ENCODE results near the gene CRACDL.

CRACDL gene

DNA sequence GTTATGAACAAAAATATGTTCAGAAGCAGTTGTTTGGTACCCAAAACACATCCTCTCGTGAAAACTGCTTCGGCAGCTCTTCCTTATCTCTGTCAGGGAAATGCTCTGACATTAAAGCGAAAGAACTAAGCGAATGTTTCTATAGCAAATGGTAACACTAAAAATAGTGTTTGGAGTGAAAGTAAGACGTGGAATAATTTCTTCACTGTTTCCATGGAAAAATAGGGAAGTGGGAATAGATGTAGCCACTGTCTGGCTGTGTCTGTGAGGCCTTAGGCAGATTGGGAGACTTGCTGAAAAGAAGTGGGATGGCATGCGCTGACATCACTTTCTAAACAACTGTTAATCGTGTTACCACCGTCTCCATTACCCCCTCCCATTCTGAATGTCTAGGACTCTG lies 11.5 kb upstream of the CRACDL start:
- TF ChIP-seq ZFP3 (CRISPR knock-in tag; IDR thresholded peaks at IDR 0.05) (no peak), ZC3H10 (CRISPR knock-in tag; IDR thresholded peaks at IDR 0.05) (no peak), ZNF70 (CRISPR knock-in tag; IDR thresholded peaks at IDR 0.05) (no peak), ZNF8 (CRISPR knock-in tag; IDR thresholded peaks at IDR 0.05) (no peak), PPARA (CRISPR knock-in tag; IDR thresholded peaks at IDR 0.05; ENCODE audit: borderline replicate concordance) (no peak), GLIS3 (CRISPR knock-in tag; IDR thresholded peaks at IDR 0.05) (no peak), ZFP30 (CRISPR knock-in tag; IDR thresholded peaks at IDR 0.05) (no peak), TOX (CRISPR knock-in tag; IDR thresholded peaks at IDR 0.05; ENCODE audit: borderline replicate concordance) (no peak), ARNTL (CRISPR knock-in tag; IDR thresholded peaks at IDR 0.05; ENCODE audit: borderline replicate concordance, low read depth) (no peak)
- TF ChIP-seq, protein P1, sequence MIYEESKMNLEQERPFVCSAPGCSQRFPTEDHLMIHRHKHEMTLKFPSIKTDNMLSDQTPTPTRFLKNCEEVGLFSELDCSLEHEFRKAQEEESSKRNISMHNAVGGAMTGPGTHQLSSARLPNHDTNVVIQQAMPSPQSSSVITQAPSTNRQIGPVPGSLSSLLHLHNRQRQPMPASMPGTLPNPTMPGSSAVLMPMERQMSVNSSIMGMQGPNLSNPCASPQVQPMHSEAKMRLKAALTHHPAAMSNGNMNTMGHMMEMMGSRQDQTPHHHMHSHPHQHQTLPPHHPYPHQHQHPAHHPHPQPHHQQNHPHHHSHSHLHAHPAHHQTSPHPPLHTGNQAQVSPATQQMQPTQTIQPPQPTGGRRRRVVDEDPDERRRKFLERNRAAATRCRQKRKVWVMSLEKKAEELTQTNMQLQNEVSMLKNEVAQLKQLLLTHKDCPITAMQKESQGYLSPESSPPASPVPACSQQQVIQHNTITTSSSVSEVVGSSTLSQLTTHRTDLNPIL (CRISPR knock-in tag; IDR thresholded peaks at IDR 0.05; ENCODE audit: low read depth) = no peak
- TF ChIP-seq, protein P2, sequence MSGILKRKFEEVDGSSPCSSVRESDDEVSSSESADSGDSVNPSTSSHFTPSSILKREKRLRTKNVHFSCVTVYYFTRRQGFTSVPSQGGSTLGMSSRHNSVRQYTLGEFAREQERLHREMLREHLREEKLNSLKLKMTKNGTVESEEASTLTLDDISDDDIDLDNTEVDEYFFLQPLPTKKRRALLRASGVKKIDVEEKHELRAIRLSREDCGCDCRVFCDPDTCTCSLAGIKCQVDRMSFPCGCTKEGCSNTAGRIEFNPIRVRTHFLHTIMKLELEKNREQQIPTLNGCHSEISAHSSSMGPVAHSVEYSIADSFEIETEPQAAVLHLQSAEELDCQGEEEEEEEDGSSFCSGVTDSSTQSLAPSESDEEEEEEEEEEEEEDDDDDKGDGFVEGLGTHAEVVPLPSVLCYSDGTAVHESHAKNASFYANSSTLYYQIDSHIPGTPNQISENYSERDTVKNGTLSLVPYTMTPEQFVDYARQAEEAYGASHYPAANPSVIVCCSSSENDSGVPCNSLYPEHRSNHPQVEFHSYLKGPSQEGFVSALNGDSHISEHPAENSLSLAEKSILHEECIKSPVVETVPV (CRISPR knock-in tag; IDR thresholded peaks at IDR 0.05) = no peak
- no peak for ATAC-seq

DNA sequence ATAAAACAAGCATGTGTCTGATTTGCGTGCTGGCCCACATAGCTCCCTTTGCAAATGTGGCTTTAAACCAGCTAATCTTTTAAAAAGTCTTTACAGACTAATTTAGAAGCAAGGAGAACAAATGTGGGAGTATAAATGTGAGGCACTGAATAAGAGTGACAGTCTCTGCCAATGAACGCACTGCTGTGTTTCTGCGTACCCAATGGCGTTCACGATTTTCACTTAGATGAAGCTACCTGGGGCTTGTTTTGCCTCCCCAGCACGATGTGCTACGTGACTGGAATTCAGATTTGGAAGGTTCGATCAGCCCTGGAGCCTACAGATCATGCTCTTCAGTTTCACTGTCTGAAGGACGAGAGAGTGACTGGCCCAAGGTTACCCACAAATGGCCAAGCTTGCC lies 10.8 kb upstream of the CRACDL start:
- no peak for ATAC-seq
- no peak for TF ChIP-seq GLIS3 (CRISPR knock-in tag; IDR thresholded peaks at IDR 0.05)
- TF ChIP-seq, protein P3, sequence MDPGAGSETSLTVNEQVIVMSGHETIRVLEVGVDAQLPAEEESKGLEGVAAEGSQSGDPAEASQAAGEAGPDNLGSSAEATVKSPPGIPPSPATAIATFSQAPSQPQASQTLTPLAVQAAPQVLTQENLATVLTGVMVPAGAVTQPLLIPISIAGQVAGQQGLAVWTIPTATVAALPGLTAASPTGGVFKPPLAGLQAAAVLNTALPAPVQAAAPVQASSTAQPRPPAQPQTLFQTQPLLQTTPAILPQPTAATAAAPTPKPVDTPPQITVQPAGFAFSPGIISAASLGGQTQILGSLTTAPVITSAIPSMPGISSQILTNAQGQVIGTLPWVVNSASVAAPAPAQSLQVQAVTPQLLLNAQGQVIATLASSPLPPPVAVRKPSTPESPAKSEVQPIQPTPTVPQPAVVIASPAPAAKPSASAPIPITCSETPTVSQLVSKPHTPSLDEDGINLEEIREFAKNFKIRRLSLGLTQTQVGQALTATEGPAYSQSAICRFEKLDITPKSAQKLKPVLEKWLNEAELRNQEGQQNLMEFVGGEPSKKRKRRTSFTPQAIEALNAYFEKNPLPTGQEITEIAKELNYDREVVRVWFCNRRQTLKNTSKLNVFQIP (CRISPR knock-in tag; IDR thresholded peaks at IDR 0.05; ENCODE audit: borderline replicate concordance, low read depth) = no peak

DNA sequence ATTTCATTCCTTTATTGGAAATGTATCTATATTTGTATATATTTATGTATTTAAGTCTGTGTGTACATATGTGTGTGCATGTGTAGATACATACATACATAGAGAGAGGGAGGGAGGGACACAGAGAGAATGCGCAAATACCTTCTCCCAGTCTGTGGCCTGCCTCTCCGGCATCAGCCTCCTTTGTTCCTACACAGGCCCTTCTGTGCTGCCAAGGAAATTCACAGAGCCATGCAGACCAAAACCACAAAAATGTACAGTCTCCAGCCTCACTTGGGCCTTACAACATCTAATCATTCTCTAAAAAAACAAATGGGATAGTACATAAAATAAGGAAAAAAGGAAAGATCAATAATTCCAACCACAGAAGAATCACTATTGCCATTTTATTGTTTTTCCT lies 8.8 kb upstream of the CRACDL start:
- TF ChIP-seq GLIS3 (CRISPR knock-in tag; IDR thresholded peaks at IDR 0.05) (no peak), OSR1 (CRISPR knock-in tag; IDR thresholded peaks at IDR 0.05) (no peak), TOX (CRISPR knock-in tag; IDR thresholded peaks at IDR 0.05; ENCODE audit: borderline replicate concordance) (no peak), TCF4 (CRISPR knock-in tag; IDR thresholded peaks at IDR 0.05; ENCODE audit: borderline replicate concordance) (no peak), ZNF565 (CRISPR knock-in tag; conservative IDR thresholded peaks at IDR 0.05; ENCODE audit: low read depth) (no peak), ZC3H10 (CRISPR knock-in tag; IDR thresholded peaks at IDR 0.05) (no peak), CSDC2 (CRISPR knock-in tag; IDR thresholded peaks at IDR 0.05) (no peak), ZFP30 (CRISPR knock-in tag; IDR thresholded peaks at IDR 0.05) (no peak)
- TF ChIP-seq, protein P3 (CRISPR knock-in tag; IDR thresholded peaks at IDR 0.05; ENCODE audit: borderline replicate concordance, low read depth) = no peak
- ATAC-seq = no peak

DNA sequence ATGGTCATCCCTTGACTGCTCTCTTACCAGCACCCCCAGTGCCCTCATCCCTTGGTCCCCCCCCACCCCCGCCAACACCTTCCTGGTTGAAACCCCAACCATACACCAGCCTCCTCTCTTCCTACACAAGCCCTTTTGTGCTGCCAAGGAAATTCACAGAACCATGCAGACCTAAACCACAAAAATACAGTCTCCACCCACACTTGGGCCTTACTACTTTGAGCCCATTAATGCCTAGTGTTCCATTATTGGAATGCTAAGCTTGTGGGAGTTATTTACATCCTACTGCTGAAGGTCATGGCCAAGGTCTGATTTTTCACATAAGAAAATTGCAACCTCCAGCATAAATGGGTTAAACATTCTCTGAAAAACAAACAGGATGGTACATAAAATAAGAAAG lies 4.1 kb upstream of the CRACDL start:
- no peak for ATAC-seq
- TF ChIP-seq ZNF8 (CRISPR knock-in tag; IDR thresholded peaks at IDR 0.05) (no peak), ZFP3 (CRISPR knock-in tag; IDR thresholded peaks at IDR 0.05) (no peak), ESRRG (CRISPR knock-in tag; IDR thresholded peaks at IDR 0.05) (no peak), OSR1 (CRISPR knock-in tag; IDR thresholded peaks at IDR 0.05) (no peak), ZNF70 (CRISPR knock-in tag; IDR thresholded peaks at IDR 0.05) (no peak), ZNF565 (CRISPR knock-in tag; conservative IDR thresholded peaks at IDR 0.05; ENCODE audit: low read depth) (no peak), TCF4 (CRISPR knock-in tag; IDR thresholded peaks at IDR 0.05; ENCODE audit: borderline replicate concordance) (no peak), ZC3H10 (CRISPR knock-in tag; IDR thresholded peaks at IDR 0.05) (no peak), ISL1 (CRISPR knock-in tag; IDR thresholded peaks at IDR 0.05) (no peak)
- TF ChIP-seq, protein P2 (CRISPR knock-in tag; IDR thresholded peaks at IDR 0.05) = no peak
- TF ChIP-seq, protein P3 (CRISPR knock-in tag; IDR thresholded peaks at IDR 0.05; ENCODE audit: borderline replicate concordance, low read depth) = no peak
- TF ChIP-seq, protein P1 (CRISPR knock-in tag; IDR thresholded peaks at IDR 0.05; ENCODE audit: low read depth) = no peak
- TF ChIP-seq, protein P4, sequence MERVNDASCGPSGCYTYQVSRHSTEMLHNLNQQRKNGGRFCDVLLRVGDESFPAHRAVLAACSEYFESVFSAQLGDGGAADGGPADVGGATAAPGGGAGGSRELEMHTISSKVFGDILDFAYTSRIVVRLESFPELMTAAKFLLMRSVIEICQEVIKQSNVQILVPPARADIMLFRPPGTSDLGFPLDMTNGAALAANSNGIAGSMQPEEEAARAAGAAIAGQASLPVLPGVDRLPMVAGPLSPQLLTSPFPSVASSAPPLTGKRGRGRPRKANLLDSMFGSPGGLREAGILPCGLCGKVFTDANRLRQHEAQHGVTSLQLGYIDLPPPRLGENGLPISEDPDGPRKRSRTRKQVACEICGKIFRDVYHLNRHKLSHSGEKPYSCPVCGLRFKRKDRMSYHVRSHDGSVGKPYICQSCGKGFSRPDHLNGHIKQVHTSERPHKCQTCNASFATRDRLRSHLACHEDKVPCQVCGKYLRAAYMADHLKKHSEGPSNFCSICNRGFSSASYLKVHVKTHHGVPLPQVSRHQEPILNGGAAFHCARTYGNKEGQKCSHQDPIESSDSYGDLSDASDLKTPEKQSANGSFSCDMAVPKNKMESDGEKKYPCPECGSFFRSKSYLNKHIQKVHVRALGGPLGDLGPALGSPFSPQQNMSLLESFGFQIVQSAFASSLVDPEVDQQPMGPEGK (CRISPR knock-in tag; IDR thresholded peaks at IDR 0.05; ENCODE audit: borderline replicate concordance) = no peak

Data from SK-N-SH treated with all-trans-retinoic acid at 6 μM for 48 hours (cell line).